Left renal pelvis (tissue), 4 donors: ENCODE measurements around the gene ASH1L. TPM values are rescaled to one million over a fixed set of nuclear protein-coding genes. Genes with fewer than 3 reads are reported as not detected.
"Not testable (repeated sequence)": the region's sequence is repeated elsewhere in the genome, so short reads cannot be mapped to it uniquely, and the experiment has no call there.

Experiments
- DNase-seq, 4 donors: peaks; one replicate each; pipeline ENCODE4 v3.0.0-alpha.2; 2013; ENCODE audit warnings: low read depth in 4 of 4, low spot score in 3 of 4
- polyA plus RNA-seq, 4 donors: library from polyadenylated mRNA; unstranded; fragments of 120-200 nt; gene quantifications; one replicate each; pipeline ENCODE4 v1.2.1, GENCODE V29; 2013; ENCODE audit not compliant: insufficient read length in 4 of 4

The ASH1L gene
- polyA plus RNA-seq, 4 donors: 38.3 to 45.5 (median 42.3) TPM

DNA sequence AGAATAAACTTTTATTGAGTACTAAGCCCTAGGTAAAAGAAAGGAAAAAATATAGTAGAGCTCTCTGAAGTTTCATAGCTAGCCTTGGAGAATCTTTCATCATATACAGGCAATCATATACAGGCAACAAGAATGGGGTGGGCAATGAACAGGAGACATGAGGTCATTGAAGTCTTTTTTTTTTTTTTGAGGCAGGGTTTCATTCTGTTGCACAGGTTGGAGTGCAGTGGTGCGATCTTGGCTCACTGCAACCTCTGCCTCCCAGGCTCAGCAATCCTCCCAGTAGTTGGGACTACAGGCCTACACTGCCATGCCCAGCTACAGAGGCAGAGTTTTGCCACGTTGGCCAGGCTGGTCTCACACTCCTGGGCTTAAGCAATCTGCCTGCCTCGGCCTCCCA, 219.8 kb downstream of the ASH1L start:
- no peak for DNase-seq

DNA sequence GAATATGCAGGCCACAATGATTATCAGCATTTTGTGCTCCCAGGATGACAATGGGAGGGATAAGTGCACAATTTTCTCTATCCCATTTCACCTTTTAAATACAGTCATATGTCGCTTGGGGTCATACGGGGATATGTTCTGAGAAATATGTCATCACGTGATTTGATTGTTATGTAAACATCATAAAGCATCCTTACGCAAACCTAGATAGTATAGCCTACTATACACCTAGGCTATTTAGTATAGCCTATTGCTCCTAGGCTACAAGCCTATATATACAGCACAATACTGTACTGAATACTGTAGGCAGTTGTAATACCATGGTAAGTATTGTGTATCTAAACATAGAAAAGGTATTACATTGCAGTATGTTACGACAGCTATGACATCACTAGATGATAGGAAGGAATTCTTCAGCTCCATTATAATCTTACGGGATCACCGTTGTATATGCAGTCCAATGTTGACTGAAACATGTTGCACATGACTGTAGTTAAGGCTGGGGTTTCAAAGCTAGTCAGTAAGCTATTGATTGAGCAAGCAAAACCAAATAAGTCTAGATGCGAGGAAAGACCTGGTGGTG, 223.0 kb downstream of the ASH1L start:
- no peak for DNase-seq

DNA sequence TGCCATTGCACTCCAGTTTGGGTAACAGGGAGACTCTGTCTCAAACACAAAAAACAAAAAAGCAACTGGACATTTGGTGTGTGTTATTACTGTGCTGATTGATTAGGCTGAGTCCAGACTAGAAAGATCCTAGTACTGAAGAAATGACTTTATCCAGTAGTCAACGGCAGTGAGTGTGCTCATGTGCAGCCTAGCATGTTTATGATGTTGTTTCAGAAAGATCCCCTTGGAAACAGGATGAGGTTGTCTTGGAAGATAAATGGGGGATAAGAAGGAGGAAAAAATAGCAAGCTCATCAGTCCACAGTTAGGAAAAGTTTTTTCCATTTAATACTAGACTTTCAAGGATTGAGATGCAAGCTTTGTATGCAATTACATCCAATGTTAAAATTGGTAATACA, 227.6 kb downstream of the ASH1L start:
- no peak for DNase-seq

DNA sequence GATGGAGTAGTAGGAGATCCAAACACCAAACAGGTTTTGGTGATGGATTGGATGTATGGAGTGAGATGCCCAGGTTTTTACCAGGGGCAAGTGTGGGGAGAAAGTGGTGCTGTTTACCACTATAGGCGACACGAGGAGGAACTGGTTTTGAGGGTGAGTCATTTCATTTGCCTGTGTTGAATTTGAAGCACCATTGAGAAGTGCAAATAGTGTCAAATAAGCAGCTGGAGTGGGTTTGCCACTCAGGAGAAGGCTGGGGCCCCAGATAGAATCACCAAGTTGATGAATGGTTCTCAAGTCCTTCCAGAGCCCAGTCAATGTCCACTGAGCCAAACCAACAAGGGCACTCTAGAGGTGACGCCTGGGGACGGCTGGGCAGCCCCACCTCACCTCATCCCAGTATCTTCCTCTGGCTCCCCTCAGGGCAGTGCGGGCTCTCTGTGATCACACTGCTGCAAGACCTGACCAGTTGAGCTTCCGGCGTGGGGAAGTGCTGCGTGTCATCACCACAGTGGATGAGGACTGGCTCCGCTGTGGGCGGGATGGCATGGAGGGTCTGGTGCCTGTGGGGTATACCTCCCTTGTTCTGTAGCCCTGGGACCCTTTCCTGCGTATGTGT, 232.5 kb downstream of the ASH1L start:
- no peak for DNase-seq

DNA sequence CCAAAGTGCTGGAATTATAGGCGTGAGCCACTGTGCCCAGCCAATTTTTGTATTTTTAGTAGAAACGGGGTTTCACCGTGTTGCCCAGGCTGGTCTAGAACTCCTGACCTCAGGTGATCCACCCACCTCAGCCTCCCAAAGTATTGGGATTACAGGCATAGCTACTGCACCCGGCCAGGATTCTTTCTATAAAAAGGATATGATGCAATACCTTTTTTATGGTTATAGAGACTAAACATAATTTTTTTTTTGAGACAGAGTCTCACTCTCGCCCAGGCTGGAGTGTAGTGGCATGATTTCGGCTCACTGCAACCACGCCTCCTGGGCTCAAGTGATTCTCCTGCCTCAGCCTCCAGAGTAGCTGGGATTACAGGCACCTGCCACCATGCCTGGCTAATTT, 233.7 kb downstream of the ASH1L start:
- not testable (repeated sequence) for DNase-seq

DNA sequence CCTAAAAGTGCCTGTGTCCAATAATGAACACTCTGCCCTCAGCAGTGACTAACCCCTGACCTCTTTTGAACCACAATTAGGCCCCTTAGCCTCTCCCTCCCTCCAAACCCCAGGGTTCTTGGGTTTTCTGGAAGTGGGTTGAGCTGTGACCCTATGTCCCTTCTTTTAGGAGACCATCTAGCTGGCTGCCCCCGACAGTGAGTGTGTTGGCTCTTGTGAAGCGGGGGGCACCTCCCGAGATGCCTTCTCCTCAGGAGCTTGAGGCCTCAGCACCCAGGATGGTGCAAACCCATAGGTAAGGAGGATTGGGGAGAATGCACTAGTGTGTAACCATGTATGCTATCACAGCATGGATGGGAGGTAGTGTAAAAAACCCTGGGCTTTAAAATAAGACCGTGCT, 234.6 kb downstream of the ASH1L start:
- DNase-seq: no peak

DNA sequence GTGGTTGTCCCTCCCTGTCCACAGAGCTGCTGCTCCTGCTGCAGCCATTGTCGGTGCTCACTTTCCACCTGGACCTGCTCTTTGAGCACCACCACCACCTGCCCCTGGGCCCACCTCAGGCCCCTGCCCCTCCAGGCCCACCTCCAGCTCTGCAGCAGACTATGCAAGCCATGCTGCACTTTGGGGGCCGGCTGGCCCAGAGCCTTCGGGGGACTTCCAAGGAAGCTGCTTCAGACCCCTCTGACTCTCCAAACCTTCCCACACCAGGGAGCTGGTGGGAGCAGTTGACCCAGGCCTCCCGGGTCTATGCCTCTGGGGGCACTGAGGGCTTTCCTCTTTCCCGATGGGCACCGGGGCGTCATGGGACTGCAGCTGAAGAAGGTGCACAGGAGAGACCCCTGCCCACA, 236.0 kb downstream of the ASH1L start:
- DNase-seq: no peak

DNA sequence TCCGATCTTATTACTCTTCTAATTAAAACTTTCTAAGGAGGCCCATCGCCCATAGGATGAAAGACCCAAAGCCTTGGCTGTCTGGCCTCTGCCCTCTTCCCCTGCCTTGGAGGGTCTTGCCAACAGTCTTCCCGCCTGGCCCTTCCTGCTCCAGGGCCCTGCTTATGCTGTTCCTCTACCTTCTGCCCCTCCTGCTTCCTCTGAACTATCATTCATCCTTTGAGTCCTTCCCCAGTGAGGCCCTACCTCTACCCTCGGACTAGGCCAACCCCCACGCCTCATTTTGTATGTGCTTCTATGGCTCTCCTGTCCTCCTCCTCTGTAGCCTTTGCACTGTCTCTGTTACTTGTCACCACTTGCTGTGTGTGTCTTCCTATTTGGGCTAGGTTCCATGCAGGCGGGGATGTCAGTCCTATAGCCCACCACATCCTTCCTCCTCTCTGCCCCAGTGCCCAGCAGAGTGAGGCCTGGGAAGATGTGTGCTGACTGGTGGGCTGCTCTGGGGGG, 236.5 kb downstream of the ASH1L start:
- no peak for DNase-seq

DNA sequence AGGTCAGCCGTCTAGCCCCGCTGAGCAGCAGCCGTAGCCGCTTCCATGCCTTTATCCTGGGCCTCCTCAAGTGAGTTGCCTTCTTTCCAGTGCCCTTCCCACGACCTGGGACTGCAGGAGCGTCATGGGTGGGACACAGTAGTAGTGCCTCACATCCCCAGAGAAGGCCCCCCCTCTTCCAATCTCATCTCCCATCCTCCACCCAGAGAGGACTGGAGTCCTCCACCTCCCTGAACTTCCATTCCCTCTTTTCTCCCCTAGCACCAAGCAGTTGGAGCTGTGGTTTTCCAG, 237.1 kb downstream of the ASH1L start:
- no peak for DNase-seq

DNA sequence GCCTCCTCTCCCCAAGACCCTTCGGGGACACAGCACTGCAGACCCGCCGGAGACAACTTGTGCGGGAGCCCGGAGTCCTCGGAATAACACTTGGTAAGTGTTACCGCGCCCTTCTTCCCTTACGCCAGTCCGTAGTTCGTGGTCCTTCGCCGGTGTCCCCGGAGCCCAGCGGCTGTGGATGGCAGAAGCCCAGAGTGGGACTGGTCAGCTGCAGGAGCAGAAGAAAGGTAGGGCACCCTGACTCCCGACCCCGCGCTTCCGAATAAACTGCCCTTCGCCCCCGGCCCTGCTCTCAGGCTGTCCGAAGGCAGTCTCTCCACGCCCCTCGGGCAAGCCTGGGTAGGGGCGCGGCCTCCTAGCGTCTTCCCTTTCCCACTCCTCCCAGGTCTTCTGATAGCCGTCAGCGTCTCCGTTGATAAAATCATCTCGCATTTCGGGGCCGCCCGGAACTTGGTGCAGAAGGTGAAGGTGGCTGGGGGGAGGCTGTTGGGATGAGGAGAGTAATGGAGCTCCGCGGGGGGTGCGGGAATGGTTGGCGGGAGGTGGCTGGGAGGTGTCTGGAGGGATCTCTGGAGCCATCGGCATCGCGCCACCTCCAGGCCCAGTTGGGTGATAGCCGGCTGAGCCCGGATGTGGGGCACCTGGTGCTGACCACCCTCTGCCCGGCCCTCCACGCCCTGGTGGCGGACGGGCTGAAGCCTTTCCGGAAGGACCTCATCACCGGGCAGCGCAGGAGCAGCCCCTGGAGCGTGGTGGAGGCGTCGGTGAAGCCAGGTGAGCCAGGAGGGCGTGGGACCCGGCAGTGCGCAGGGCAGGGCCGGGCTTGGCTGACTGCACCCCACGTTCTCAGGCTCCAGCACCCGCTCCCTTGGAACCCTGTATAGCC, 237.6 kb downstream of the ASH1L start:
- DNase-seq: no peak

DNA sequence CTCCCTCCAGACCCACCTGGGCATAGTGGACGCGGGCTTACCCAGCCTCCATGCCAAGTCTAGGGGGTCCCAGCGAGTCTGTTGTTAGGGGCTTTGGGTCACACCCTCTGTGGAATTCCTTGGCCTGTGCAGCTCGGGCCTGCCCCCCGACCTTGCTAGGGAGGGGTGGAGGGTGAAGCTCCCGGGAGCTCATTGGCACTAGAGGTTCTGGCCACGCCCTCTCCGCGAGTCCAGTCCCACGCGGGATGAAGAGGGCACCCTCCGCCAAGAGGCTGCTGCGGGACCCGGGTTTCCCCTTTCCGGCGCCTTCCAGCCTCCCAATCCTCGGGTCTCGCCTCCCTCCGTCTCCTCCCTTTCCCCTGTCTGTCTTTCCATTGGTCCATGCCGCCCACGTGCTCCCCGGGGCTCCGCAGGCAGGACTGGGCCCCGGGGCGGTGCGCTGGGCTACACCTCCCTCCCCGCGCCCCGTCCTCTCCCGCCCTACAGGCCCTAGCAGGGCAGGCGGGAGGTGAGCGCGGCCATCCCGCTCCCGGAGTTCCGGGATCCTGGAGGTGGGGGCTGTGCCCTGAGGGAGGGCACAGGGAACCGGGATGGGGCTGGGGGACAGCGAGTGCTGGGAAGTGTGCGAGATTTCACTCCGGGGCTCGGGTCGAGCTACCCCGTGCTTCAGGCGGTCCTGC, 238.4 kb downstream of the ASH1L start:
- DNase-seq: peak; percentile 83 to 89 (median 84)

DNA sequence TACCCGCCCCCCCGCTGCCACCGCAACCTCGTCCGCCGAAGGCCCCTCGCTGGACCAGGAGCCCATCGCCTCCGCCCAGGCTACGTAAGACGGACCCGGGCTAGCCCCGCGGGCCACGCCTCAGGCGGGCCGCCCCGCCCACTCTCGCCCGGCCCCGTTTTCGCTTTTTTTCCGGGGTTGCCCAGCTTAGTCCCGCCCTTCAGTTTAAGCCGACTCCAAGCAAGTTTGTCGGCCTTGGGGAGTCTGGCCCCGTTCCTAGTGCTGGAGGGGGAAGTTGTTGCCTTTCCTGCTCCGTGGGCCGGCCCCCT, 238.9 kb downstream of the ASH1L start:
- DNase-seq: peak; percentile 74 to 79 (median 78)

DNA sequence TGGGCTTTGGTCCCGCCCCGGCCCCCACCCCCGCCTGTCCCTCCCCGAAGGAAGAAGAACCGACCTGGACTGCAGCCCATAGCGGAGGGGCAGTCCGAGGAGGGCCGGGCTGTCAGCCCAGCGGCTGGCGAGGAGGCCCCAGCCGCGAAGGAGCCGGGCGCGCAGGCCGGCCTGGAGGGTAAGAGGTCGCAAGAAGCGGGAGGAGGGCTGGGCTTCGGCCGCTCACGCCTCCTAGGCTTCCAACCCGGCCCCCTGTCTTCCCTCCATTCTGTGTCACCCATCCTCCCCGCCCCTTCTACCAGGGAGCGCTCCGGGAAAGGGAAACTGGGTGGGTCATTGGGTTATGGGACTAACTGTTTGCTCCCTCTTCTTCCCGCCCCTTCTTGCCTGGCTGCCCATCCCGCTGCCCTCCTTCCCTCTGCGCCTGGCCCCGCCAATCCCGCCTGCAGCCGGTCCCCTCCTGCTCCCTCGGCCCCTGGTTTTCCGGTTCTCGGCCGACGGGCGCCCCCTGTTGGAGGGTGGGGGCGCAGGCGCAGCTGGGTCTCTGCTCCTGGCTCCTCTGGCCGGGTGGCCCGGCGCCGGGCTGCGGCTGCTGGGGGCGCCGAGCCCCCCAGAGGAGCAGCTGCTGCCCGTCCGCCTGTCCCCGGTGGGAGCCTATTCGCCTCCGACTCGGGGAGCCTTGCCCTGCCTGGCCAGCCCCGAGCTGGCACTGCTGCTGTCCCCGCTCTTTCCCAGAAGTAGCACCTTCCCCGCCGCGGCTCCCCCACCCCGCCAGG, 239.5 kb downstream of the ASH1L start:
- DNase-seq: peak; percentile 74 to 79 (median 77)

DNA sequence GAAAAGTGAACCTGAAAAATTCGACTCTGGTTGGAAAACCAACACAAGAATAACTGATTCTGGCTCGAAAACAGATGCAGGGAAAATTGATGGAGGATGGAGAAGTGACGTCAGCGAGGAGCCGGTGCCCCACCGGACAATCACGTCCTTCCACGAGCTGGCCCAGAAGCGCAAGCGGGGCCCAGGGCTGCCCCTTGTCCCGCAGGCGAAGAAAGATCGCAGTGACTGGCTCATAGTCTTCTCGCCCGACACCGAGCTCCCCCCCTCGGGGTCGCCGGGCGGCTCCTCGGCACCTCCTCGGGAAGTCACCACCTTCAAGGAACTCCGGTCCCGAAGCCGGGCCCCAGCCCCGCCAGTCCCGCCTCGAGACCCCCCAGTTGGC, 240.0 kb downstream of the ASH1L start:
- no peak for DNase-seq

DNA sequence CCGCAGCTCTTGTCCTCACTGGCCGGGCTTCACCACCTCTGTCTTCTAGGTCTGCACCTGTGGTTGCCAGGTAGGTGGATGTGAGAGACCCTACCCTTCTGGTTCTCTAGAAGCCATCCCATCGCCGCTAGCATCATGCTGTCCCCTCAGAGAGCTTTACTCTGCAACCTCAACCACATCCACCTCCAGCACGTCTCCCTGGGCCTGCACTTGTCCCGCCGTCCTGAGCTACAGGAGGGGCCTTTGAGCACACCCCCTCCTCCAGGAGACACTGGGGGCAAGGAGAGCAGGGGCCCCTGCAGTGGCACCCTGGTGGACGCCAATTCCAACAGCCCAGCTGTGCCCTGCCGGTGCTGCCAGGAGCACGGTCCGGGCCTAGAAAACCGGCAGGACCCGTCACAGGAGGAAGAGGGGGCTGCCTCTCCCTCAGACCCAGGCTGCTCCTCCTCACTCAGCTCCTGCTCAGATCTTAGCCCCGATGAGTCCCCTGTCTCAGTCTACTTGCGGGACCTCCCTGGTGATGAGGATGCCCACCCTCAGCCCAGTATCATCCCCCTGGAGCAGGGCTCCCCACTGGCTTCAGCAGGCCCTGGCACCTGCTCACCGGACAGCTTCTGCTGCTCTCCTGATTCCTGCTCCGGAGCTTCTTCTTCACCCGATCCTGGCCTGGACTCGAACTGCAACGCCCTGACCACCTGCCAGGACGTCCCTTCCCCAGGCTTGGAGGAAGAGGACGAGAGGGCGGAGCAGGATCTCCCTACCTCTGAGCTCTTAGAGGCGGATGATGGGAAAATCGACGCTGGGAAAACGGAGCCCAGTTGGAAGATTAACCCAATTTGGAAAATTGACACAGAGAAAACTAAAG, 240.7 kb downstream of the ASH1L start:
- no peak for DNase-seq

DNA sequence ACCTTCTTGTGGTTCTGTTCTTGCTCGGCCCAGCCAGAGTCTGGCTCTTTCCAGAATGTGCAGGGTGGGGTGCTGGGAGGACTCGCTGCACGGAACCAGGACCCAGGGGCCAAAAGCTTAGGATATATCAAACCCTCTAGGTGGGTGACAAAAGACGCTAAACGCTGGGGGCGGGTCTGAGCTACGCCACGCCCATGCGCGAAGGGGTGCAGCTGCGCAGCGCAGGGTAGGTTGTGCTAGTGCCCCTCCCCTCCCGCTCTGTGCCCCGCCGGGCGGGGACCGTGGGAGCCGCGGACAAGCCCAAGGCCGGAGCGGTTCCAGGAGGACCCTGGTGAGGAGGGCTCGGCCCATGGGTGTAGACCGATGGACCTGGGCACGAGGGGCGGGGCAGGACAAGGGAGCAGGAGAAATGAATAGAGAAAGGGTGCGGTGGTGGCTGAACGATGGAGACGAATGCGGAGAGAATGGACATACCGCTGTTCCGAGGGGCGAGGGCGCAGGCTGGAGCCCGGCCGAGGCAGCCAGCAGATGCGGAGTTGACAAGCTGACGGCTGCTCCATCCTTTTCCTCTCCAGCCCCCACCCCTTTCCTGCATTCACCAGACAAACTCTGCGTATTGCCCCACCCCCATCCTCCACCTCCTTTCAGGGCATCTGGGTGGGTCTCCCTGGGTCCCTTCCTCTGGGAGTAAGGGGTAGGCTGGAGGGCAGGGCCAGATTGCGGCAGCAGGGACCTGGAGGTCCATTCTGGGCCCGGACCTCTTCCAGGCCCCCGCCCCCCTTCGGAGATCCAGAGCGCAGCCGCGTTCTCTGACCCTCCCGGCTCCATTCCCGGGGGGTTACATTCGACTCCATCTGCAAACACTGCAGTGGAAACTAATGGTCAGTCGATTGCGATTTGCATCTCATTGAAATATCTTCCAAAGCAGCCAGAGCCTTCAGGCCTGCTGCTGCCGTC, 241.7 kb downstream of the ASH1L start, which contains the start of gene RUSC1:
TSS of gene RUSC1 (plus strand) at position 234 of the 957 bp plus-strand sequence. CDS start 880 bp downstream, outside the sequence.
- no peak for DNase-seq

DNA sequence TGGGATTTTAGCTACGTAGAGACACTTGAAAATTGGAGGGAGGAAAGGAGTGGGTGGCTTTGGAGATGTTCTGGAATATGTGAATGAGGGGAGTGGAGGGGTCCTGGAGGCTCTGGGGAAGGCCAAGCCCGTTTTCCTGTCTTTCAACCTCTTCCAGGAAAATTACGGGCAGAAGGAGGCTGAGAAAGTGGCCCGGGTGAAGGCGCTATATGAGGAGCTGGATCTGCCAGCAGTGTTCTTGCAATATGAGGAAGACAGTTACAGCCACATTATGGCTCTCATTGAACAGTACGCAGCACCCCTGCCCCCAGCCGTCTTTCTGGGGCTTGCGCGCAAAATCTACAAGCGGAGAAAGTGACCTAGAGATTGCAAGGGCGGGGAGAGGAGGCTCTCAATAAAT, 242.4 kb downstream of the ASH1L start:
- DNase-seq: no peak

DNA sequence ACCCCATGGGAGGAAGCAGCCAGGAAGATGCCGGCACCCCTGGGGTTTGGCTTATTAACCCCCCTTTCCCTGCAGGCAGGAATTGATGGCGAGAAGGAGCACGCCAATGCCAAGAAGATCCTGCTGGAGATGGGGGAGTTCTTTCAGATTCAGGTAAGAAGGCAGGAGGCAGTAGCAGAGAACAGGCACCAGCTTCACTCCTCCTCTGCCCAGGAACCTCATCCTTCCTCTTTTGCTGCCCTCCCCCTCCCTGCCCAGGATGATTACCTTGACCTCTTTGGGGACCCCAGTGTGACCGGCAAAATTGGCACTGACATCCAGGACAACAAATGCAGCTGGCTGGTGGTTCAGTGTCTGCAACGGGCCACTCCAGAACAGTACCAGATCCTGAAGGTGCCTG, 243.1 kb downstream of the ASH1L start:
- no peak for DNase-seq

DNA sequence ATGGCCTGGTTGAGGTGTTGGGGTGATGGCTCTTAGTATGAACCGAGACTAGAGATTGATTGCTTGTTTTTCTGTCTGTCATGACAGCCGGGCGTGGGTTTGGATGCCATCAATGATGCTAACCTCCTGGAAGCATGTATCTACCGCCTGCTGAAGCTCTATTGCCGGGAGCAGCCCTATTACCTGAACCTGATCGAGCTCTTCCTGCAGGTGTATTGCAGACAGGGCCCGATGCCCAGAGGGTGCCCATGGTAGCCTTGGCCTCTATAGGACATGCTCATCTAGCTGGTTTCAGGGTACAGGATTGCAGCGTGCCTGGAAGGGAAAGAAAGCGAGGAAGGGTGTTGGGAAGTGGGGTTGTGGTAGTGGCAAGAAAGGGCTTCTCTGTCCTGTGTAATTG, 244.5 kb downstream of the ASH1L start:
- DNase-seq: no peak
